Measurements from ENCODE around the gene KIF26B.

KIF26B gene

DNA sequence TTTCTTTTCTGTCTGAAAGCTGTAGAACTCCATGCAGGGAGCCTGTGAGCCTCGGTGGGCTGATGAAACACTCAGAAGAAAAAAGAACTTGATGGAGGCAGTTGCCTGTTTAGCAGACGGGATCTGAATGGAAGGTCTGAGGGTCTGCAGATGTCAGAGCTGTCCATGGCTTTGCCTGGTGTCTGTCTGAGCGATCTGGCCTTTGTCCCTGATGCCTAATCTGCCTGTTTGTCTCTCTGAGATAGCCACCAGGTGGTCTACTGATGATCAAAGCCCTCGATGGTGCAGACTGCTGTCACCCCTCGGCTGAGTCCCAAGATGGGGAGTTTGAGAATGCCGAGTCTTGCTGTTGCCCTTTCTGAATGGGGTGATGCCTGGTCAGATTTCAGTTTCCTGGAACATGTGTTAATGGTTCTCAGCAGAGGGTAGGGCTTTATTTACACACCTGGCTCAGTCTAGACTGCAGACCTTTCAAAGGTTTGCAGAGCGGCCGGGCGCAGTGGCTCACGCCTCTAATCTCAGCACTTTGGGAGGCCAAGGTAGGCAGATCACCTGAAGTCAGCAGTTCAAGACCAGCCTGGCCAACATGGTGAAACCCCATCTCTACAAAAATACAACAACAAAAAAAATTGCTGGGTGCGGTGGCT is 90.4 kb downstream of the KIF26B start:
- no peak for DNase-seq

DNA sequence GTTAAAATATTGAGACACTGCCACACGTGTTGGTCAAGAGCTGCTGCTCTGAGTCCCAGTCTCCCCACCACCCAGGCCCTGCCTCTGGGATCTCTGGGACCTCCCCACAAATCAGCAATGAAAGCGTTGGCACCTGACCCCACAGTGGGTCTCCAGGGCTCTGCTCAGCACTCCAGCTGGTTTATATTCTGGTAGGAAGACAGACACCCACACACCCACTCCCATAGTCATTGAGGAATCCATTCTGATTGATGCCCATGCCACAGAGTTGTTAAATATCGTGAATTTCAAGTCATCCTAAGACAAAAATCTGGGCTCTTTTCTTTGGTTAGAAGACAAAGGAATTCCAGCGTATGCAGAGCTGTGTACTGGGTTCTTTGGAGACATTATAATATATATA is 91.6 kb downstream of the KIF26B start:
- no peak for DNase-seq

DNA sequence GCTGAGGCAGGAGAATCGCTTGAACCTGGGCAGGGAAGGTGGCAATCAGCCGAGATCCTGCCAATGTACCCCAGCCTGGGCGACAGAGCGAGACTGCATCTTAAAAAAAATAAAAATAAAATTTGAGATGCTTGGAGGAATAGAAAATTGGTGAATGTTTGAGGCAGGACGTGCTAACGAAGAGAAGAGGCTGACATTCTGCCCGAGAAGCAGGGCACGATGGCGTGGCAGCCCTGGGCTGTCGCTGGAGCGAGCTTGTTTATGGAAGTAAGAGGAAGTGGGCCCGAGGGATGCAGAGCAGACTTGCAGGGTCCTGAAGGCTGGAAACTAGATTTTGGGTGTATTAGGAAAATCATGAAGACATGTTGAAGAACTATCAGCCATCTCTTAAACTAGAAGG is 92.6 kb downstream of the KIF26B start:
- no peak for DNase-seq

DNA sequence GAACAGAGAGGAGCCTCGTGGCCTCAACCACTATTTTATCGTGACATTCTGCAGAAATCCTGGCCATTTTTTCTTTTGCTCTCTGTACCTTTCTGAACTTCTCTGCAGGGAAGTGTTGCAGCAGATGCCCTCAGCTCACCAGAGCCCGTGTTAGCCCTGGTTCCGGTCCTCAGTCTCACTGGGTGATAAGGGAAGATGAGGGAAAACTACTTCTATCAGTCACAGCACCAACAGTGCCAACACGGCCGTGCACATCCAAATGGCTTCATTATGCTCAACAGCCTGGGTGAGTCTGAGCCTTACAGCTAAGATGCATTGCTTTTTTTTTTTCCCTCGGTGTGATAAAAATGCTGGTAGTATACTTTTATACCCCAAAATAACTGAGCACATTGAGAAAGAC is 93.0 kb downstream of the KIF26B start:
- no peak for DNase-seq

DNA sequence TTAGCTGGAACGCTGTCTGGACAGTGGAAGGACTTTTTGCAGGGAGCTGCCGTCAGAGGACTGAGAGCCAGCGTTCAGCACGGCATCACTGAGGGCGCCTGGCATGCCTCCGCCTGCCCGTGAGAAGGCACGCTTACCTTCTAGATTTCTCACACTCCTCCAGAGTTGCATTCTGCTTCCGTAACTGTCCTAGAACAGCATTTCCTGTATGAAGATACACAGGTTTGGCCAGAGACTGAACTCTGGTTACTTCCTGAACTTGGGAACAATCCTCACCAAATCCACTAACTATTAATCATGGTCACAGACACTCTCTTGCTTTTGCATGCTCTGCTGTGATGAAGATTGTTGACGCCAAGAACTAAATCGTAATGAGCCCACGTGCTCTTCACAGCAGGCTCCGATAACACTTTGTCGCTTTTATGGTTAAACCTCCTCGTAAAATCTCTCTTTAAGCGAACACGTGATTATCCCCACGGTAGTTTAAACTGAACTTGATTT is 93.5 kb downstream of the KIF26B start:
- DNase-seq: no peak

DNA sequence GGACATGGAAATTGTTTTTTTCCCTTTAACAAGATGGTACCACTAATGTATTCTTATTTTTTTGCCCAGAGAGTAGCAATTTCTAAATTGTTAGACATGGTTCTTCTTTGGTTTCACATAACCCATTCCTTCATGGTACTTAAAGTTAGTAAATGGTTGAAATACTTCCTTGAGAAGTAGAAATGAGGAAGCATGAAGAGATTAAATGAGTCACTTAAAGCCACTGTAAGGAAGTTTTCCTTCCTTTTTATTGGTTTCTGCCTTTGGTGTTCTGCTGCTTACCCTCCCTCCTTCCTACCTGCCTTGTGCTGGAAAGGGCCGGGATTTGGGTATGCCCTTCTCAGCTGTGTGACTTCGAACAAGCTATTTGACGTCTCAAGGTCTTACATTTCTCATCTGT is 101.0 kb downstream of the KIF26B start:
- DNase-seq: no peak

DNA sequence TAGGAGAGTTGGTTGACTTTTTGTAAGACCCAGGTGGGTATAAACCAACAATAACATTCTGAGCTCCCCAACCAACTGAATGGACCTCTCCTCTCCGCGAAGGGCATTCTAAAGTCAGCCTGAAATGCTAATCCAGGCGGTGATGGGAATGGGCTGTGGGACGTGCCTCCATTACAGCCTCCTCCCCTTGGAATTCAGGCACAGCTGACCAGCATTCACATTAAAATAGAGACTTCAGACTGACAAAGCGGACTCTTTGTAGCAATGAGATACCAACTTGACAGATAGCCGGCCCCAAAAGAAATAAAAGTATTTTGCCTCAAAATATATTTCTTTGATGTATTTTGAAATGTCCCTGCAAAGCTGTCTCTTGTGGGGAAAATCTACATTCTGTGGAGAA is 101.7 kb downstream of the KIF26B start:
- DNase-seq: no peak

DNA sequence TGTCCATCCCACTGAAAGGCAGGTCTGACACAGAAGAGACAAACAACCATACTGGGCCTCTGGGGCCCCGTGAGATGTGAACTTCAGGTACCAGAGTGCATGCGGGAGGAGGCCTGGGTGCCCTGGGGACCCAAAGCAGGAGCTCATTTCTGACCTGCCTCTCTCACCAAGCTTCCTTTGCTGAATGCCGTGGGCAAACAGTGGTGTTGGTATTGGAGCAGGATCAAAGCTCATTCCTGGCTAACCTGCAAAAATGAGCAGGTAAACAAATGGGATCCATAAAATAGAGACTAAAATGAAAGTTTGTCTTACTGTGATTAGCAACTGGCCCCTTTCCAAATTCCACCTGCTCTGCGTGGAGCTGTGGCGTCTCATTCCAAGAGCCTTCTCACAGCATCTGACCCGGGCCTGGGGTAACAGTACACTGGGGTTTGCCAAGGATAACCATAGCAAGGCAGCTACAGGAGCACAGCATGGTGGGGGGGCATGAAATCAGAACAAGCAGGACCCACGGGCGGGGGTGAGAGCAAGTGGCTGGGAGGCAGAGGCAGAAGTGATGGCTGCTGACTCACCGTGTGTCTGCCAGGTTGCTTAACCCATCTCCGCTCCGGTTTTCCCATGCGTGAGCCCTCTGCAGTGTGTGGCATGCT is 103.6 kb downstream of the KIF26B start:
- no peak for DNase-seq

DNA sequence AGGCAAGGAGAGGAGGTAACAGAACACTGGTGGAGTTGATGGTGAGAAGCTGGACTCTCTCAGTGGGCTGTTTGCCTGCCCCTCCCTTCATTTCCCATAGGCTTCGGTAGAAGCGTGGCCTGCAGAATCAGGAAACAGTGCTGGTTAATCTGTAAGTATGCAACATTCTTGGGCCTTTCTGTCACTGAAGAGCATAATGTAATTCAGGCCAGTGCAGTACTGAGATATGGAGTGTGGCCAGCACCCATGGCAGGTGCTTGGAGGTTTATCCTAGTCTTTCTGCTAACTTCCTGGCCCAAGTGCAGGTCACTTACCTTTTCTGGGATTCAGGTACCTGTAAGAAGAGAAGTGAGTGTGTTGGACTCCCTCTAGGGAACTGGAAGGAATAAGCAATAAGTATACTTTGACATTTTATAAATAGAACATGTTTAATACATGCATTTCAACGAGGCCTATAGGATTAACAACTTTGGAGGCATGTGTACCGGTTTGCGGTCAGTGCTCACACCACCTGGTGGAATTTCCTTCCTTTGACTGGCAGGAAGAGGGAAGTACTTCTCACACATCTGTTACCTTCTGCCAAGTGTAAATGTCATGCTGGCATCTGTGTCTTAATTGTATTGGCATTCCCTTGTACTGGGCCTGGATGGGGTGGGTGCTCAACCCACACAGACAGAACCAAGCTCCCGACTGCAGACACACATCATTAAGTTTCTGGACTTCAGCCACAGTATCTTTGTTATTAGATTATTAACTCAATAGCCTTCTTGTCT is 105.5 kb downstream of the KIF26B start:
- DNase-seq: no peak

DNA sequence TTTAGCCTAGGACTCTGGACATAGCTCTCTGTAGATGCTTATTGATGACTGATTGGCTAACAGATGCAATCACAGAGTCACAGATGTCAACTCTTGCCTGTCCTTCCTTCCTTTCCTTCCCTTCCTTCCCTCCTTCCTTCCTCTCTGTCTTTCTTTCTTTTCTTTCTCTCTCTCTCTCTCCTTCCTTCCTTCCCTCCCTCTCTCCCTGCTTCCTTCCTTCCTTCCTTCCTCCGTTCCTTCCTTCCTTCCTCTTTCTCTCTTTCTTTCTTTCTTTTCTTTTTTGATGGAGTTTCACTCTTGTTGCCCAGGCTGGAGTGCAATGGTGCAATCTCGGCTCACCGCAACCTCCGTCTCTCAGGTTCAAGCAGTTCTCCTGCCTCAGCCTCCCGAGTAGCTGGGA is 106.1 kb downstream of the KIF26B start:
- DNase-seq: no peak

DNA sequence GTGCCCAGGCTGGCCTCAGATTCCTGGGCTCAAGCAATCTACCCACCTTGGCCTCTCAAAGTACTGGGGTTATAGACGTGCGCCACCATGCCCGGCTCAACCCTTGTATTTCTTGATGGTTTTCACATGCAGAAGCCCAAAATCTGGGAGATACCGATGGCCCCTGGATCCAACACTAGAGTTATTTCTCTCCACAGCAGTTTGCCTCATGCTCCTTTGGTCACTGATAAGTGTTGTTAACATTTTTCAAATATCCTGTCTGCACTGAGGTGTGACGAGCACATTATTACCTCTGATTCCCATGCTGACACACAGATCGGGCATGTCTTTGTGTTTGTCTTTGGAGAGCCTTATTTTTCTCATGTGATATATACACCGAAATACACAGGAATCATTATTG is 107.0 kb downstream of the KIF26B start:
- DNase-seq: no peak

DNA sequence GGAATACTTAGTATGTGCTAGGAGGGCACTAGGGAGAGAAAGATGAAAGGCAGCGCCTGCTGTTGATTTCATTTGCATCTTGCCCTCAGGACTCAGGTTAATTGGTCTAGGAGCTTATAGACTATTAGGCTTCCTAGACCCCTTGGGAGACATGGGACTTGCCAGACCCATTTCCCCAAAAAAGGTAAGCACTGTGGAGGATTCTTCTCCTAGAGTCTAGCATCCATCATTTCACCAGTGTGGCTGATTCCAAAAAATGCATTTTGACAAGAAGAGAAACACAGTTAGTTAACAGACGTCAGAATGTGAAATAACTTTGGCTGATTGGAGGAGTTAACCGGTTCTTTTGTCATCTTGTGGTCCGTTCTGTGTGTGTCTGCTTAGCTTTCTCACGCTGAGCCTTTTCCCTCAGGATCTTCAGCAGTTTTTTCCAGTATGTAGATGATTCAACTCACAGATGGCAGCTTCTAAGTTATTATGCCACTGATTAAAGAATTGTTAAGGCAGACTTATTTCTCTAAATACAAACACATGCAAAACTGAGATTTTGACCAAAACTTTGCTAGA is 108.8 kb downstream of the KIF26B start:
- DNase-seq: no peak

DNA sequence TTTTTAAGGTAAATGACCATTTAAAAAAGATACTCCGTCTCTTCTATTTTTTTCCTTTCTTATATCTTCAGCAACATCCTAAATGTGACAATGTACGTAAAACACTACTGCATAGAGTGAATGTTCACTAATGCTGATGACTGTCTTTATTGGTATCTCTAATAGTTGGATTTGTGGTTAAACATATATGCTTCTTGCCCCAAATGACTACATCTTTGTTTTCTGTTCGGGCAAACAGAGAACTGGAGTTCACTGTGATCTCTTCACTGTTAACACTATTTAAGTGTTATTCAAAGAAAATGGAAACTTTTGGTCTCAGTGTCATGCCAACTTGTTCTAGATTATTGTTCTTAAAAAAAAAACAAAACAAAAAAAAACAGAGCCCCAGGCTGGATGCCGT is 109.4 kb downstream of the KIF26B start:
- no peak for DNase-seq

DNA sequence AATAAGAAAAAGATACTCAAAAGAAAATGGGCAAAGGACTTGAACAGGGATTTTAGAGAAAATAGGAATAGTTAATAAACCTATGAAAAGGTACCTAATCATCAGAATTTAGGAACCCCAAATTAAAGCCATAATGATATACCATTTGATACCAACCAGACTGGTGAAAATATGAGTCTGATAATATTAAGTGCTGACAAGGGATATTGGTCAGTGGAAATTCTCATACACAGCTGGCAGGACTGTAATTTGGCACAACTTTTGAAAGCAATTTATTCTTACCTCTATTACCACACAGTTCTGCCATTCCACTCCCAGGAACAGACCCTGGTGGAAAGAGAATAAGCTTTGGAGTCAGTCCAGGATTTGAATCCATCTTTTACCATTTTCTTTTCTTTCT is 111.3 kb downstream of the KIF26B start:
- no peak for DNase-seq

DNA sequence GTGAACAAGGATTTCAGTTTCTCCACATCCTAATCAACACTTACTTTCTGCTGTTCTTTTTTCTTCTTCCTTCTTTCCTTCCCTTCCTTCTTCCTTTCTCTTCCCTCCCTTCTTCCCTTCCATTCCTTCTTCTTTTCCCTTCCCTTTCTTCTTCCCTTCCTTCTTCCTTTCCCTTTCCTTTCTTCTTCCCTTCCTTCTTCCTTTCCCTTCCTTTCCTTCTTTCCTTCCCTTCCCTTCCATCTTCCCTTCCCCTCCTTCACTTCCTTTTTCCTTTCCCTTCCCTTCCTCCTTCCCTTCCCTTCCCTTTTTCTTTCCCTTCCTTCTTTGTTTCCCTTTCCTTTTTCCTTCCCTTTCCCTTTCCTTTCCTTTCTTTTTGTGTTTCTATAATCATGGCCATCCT is 115.3 kb downstream of the KIF26B start:
- DNase-seq: no peak

DNA sequence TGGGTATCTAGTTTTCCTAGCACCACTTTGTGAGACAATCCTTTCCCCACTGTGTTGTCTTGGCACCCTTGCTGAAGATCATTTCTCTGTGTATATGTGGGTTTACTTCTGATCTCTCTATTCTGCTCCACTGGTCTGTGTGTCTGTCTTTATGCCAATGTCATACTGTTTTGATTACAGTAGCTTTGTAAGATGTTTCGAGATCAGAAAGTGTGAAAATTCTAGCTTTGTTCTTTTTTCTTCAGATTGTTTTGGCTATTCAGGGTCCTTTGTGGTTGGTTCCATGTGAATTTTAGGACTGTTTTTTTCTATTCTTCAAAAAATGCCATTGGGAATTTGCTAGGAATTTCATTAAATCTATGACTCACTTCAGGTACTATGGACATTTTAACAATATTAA is 116.2 kb downstream of the KIF26B start:
- DNase-seq: no peak

DNA sequence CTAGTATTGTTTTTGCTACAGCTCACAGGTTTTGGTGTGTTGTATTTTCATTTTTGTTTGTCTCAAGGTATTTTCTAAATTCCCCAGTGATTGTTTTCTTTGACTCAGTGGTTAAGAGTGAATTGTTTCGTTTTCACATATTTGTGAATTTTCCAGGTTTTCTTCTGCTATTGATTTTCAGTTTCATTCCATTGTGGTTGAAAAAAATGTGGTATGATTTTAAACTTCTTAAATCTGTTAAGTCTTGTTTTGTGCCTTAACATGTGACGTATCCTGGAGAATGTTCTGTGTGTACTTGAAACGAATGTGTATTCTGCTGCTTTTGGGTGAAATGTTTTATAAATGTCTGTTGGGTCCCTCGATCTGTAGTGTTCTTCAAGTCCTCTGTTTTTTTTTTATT is 117.9 kb downstream of the KIF26B start:
- no peak for DNase-seq

DNA sequence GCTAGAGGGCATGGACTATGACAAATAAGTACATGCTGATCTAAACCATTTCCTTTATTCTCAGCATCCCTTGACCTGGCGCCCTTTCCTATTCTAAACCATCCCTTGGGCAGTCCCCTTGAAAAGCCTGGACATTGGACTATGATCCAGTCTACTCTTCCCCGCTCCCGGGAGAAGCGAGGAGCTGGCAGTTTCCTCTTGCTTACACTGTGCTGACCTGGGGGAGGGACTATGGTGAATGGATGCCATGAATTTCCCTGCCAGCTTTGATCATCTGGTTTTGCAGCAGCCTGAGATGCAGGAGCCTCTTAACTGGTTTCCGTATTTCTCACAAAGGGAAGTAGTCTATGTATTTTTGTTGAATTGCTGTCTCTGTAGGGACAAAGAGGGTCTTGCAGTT is 121.7 kb downstream of the KIF26B start:
- no peak for DNase-seq

DNA sequence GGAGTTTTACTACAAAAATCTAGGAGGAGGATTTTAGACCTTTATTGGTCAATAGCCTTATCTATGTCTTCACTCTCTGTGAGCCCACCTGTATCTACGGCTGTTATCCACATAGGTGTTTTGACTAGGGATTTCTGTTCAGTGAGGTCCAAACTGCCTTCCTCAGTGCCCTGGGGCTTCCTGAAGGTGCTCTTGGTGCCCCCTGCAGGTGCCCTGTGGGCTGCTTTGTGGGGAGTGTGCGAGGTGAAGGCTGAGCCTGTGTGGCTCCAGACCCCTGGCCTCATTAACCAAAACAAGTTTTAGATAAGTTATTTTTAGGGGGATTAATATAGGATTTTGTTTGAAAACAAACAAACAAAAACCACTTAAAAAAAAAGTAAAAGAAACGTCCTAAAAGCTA is 122.5 kb downstream of the KIF26B start:
- DNase-seq: no peak

DNA sequence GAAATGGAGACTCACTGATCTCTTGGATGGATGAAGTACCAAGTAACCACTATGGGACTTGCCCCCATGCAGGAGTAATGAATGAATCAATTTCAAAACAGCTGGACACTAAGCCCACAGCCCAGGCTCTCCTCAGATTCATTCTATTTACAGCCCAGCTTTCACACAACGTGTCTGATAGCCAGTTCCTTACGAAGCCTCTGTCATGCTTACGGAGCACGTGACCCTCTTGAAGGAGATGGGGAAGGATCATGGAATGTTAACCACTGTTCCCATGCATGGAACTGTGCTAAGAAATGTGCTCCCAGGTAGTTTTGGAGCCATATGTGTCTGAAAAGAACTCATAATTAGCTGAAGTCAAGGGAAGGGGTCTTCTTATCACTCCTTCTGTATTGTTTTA is 124.1 kb downstream of the KIF26B start:
- DNase-seq: no peak

DNA sequence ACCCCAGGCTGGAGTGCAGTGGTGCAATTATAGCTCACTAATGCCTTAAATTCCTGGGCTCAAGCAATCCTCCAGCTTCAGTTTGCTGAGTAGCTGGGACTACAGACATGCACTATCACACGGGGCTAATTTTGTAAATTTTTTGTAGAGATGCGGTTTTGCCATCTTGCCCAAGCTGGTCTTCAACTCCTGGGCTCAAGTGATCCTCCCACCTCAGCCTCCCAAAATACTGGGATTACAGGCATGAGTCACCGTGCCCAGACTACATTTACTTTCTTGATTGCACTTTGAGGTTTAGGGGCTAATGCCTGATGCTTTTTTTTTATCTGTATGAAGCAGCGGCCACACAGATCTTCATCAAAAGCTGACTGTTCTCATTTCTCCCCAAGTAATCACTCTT is 124.6 kb downstream of the KIF26B start:
- no peak for DNase-seq

DNA sequence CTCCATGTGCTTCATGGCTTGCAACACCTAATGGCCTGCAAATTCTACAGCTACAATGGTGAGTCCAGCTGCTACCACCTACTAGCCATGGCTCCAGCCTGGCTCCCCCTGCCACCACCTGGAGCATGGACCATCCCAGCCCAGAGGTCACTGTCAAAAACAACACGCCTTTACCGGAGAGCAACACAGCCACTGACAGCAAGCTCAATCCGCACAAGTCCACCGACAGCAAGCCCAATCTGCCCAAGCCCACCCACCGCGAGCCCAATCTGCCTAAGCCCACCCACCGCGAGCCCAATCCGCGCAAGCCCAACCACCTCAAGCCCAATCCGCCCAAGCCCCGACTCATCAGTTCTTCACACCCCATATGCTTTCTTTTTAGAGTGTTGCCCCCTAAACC is 128.2 kb downstream of the KIF26B start:
- no peak for DNase-seq

DNA sequence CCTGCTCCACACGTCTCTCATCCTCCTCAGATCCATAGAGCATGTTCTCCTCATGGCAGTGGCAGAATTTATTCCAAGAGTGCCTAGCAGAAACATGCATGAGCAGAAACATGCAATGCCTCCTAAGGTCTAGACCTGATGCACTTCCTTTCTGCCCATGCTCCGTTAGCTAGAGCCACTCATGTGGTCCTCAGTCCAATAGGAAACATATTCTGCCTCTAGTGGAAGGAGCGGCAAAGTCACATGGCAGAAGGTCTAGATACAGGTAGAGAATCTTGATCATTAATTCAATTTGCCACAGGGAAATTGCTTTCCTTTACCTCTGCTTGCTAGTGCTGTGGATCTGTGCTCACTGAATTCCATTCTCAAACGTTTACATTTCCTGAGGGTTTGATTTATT is 130.4 kb downstream of the KIF26B start:
- no peak for DNase-seq

DNA sequence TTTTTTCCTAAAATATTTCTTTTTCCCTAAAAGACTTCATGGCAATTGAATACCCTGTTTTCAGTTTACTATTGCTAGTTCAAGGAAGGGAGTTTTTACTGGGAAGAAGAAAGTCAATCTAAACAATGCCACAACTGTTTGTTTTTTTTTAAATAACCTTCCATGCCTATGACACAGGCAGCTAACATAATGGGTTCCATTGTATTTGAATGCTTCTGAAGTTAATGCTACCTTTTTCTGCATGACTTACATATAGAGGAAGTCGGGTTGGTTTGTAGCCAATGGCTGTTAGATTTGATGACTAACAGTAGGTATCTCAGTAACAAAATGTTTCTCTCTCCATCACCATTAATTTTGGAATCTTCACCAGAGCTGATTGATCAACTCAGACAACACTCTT is 134.0 kb downstream of the KIF26B start:
- DNase-seq: no peak
